Left lung (tissue), 10 donors: Measurements from ENCODE around the gene FCHO1. TPM values are rescaled to one million over a fixed set of nuclear protein-coding genes. Genes with fewer than 3 reads are reported as not detected.

ENCODE experiments used
- ATAC-seq: fragments of 200-7000 bp; cut with Tn5 transposase; one replicate; pipeline ENCODE4 v1.9.1; 2020; ENCODE audit warnings: moderate library complexity
- DNase-seq, 4 donors: peaks; one replicate each; pipeline ENCODE4 v3.0.0-alpha.2; 2013 to 2020
- H3K27ac ChIP-seq, 2 donors: fragments of 200-600 bp; sonication (generic) in 1 of 2; one replicate each; pipeline versions ENCODE4 v1.5.0 to v1.8.0; 2020 to 2021
- H3K27me3 ChIP-seq, 2 donors: fragments of 200-600 bp; sonication (generic) in 1 of 2; one replicate each; pipeline versions ENCODE4 v1.5.0 to v1.8.0; 2020 to 2021
- H3K36me3 ChIP-seq, 2 donors: fragments of 200-600 bp; sonication (generic) in 1 of 2; one replicate each; pipeline versions ENCODE4 v1.5.0 to v1.8.0; 2020 to 2021
- H3K4me1 ChIP-seq, 2 donors: fragments of 200-600 bp; one replicate each; pipeline ENCODE4 v1.8.0; 2021
- H3K4me3 ChIP-seq, 2 donors: fragments of 200-600 bp; sonication (generic) in 1 of 2; one replicate each; pipeline versions ENCODE4 v1.5.0 to v1.8.0; 2020 to 2021; ENCODE audit warnings: mild to moderate bottlenecking in 1 of 2
- H3K9me3 ChIP-seq, 2 donors: fragments of 200-600 bp; sonication (generic) in 1 of 2; one replicate each; pipeline versions ENCODE4 v1.5.0 to v1.8.0; 2020 to 2021
- CTCF ChIP-seq, 2 donors: fragments of 200-600 bp; sonication (generic) in 1 of 2; IDR thresholded peaks; one replicate each; pipeline versions ENCODE4 v1.5.0 to v1.8.0; 2021; ENCODE audit warnings: antibody characterized with exemption in 2 of 2
- intact Hi-C, 2 donors: fragments of 100-400 bp; cut with DNase I; formaldehyde crosslinking; loops; one replicate each; pipeline versions ENCODE4 v1.11.2 to v1.14.2; 2022
- polyA plus RNA-seq, 6 donors: library from polyadenylated mRNA; unstranded; fragments of 120-200 nt; gene quantifications; one replicate each; pipeline ENCODE4 v1.2.1, GENCODE V29; 2013; ENCODE audit not compliant: insufficient read length in 6 of 6
- total RNA-seq, 2 donors: library from RNA; stranded (reverse); fragmentation: NEBNext Ultra II Directional; extraction: Animal tissue kit (Norgen Biotek cat#: 25700); gene quantifications; one replicate each; pipeline ENCODE4 v1.2.1, GENCODE V29; 2021
- donor health status: DM: no; HTN: yes; CAD: no.
- donor health status: DM: no; HTN: no; CAD: no.

FCHO1 gene
- total and polyA plus RNA-seq, 8 donors, result 0.54 to 12.7 (median 1.3) TPM

GRCh38 chr19:17830567-17831418, 79.5 kb downstream of the FCHO1 start:
- ATAC-seq, result peak; percentile 89
- Histone ChIP-seq H3K27me3 (peaks cover 0 to 36% of the 10 kb centered on the region in 2 donors), H3K27ac (no peak overlapping the region), H3K9me3 (no peaks in the 10 kb centered on the region), H3K4me1 (peaks cover 0 to 11% of the 10 kb centered on the region in 2 donors), H3K4me3 (no peak overlapping the region), H3K36me3 (peaks cover 0 to 80% of the 10 kb centered on the region in 2 donors)
- no peak for TF ChIP-seq CTCF (IDR thresholded peaks at IDR 0.05)
- DNase-seq, result peak in 3 of 4 donors; percentile 8 to 81 (median 71)
- intact Hi-C loops, result no loop called here

GRCh38 chr19:17831419-17831888, 80.2 kb downstream of the FCHO1 start:
- Histone ChIP-seq H3K27me3 (peaks cover 0 to 36% of the 10 kb centered on the region in 2 donors), H3K4me1 (peaks cover 0 to 11% of the 10 kb centered on the region in 2 donors), H3K4me3 (no peak overlapping the region), H3K27ac (no peak overlapping the region), H3K36me3 (peaks cover 0 to 80% of the 10 kb centered on the region in 2 donors), H3K9me3 (no peaks in the 10 kb centered on the region)
- DNase-seq (no peak), ATAC-seq (peak; percentile 10)
- intact Hi-C loops, result no loop called here
- no peak for TF ChIP-seq CTCF (IDR thresholded peaks at IDR 0.05)

- no peak for ATAC-seq
- DNase-seq, result no peak
Observed at GRCh38 chr19:17832443-17833208, 81.3 kb downstream of the FCHO1 start.

GRCh38 chr19:17834350-17835181, 83.3 kb downstream of the FCHO1 start:
- intact Hi-C loops, result no loop called here
- no peaks in the 10 kb centered on the region for H3K9me3 ChIP-seq
- no peak for TF ChIP-seq CTCF (IDR thresholded peaks at IDR 0.05)

More at GRCh38 chr19:17832443-17833208, 81.3 kb downstream of the FCHO1 start:
- intact Hi-C loops, result no loop called here
- H3K4me1 ChIP-seq, result peaks cover 0 to 7% of the 10 kb centered on the region in 2 donors
- no peaks in the 10 kb centered on the region for H3K9me3 ChIP-seq
- H3K4me3 ChIP-seq, result no peak overlapping the region
- H3K36me3 ChIP-seq, result peaks cover 0 to 85% of the 10 kb centered on the region in 2 donors
- H3K27me3 ChIP-seq, result peaks cover 0 to 36% of the 10 kb centered on the region in 2 donors
- no peak overlapping the region for H3K27ac ChIP-seq
- TF ChIP-seq CTCF (IDR thresholded peaks at IDR 0.05), result no peak

More at GRCh38 chr19:17834350-17835181, 83.3 kb downstream of the FCHO1 start:
- H3K36me3 ChIP-seq, result peaks cover 0 to 98% of the 10 kb centered on the region in 2 donors
- H3K4me3 ChIP-seq, result no peak overlapping the region
- peaks cover 0 to 36% of the 10 kb centered on the region in 2 donors for H3K27me3 ChIP-seq
- DNase-seq (no peak), ATAC-seq (no peak)
- no peaks in the 10 kb centered on the region for H3K4me1 ChIP-seq
- no peak overlapping the region for H3K27ac ChIP-seq
